ENCODE results near the gene HIVEP1. TPM values are rescaled to one million over a fixed set of nuclear protein-coding genes. Genes with fewer than 3 reads are reported as not detected.

Gene HIVEP1
- total RNA-seq, 1 donor from 2014 or later = 37.1 TPM

DNA sequence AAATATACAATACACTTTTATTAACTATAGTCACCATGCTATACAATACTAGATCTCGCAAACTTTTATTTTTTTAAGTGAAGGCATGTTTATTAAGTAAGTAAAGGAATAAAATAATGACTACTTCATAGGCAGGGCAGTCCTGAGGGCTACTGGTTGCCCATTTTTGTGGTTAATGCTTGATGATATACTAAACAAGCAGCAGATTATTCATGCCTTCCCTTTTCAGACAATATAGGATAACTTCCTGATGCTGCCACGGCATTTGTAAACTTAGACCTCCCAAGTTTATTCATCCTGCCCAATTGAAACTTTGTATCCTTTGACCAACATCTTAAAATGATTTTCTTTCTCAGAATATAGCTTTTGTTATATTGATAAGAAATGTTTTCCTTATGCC is 24.7 kb upstream of the HIVEP1 start:
- Mint-ChIP-seq H3K27ac (ENCODE audit: unreplicated experiment) (no peak overlapping the region), H3K9me3 (ENCODE audit: unreplicated experiment) (no peaks in the 10 kb centered on the region), H3K36me3 (ENCODE audit: unreplicated experiment) (no peaks in the 10 kb centered on the region), H3K4me3 (ENCODE audit: unreplicated experiment) (no peak overlapping the region), H3K27me3 (ENCODE audit: unreplicated experiment) (no peaks in the 10 kb centered on the region), H3K4me1 (ENCODE audit: low read depth, unreplicated experiment) (peaks cover 4% of the 10 kb centered on the region)
- DNase-seq = no peak
- TF ChIP-seq CTCF (IDR thresholded peaks at IDR 0.05; ENCODE audit: partially characterized antibody, unreplicated experiment) = no peak

- H3K4me1 Mint-ChIP-seq (ENCODE audit: low read depth, unreplicated experiment) = peaks cover 4% of the 10 kb centered on the region
- DNase-seq = no peak
- H3K4me3 Mint-ChIP-seq (ENCODE audit: unreplicated experiment) = no peak overlapping the region
- no peaks in the 10 kb centered on the region for H3K27me3 Mint-ChIP-seq (ENCODE audit: unreplicated experiment)
- no peaks in the 10 kb centered on the region for H3K36me3 Mint-ChIP-seq (ENCODE audit: unreplicated experiment)
- no peak for TF ChIP-seq CTCF (IDR thresholded peaks at IDR 0.05; ENCODE audit: partially characterized antibody, unreplicated experiment)
- H3K9me3 Mint-ChIP-seq (ENCODE audit: unreplicated experiment) = no peaks in the 10 kb centered on the region
- H3K27ac Mint-ChIP-seq (ENCODE audit: unreplicated experiment) = no peak overlapping the region
Measured at GRCh38 chr6:11989386-11989785, 22.7 kb upstream of the HIVEP1 start.

GRCh38 chr6:11992086-11992485 is 20.0 kb upstream of the HIVEP1 start:
- DNase-seq = no peak
- TF ChIP-seq CTCF (IDR thresholded peaks at IDR 0.05; ENCODE audit: partially characterized antibody, unreplicated experiment) = no peak
- Mint-ChIP-seq H3K27ac (ENCODE audit: unreplicated experiment) (no peak overlapping the region), H3K4me3 (ENCODE audit: unreplicated experiment) (no peak overlapping the region), H3K27me3 (ENCODE audit: unreplicated experiment) (no peaks in the 10 kb centered on the region), H3K36me3 (ENCODE audit: unreplicated experiment) (no peaks in the 10 kb centered on the region), H3K4me1 (ENCODE audit: low read depth, unreplicated experiment) (peaks cover 4% of the 10 kb centered on the region), H3K9me3 (ENCODE audit: unreplicated experiment) (no peaks in the 10 kb centered on the region)

DNA sequence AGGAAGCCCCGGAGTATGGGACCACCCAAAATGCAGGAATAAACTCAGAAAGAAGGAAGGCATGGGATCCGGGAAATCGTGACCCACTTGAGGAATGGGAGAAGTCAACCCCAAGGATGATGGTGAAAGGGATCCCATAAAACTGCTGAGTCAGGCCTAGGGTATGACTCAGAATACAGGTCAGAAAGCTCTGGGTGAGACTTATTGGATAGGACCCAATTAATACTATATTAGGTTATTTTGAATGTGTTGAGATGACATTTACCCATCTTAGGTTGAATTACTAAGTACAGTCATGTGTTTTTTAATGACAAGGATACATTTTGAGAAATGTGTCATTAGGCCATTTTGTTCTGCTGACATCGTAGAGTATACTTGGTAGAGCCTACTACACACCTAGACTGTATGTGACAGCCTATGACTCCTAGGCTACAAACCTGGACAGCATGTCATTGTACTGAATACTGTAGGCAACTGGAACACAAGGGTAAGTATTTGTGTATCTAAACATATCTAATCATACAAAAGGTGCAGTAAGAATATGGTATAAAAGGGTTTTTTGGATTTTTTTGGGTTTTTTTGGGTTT is 17.1 kb upstream of the HIVEP1 start:
- H3K4me1 Mint-ChIP-seq (ENCODE audit: low read depth, unreplicated experiment) = peaks cover 4% of the 10 kb centered on the region
- TF ChIP-seq CTCF (IDR thresholded peaks at IDR 0.05; ENCODE audit: partially characterized antibody, unreplicated experiment) = no peak
- H3K9me3 Mint-ChIP-seq (ENCODE audit: unreplicated experiment) = no peaks in the 10 kb centered on the region
- no peak overlapping the region for H3K27ac Mint-ChIP-seq (ENCODE audit: unreplicated experiment)
- H3K27me3 Mint-ChIP-seq (ENCODE audit: unreplicated experiment) = peaks cover 1% of the 10 kb centered on the region
- DNase-seq = no peak
- no peak overlapping the region for H3K4me3 Mint-ChIP-seq (ENCODE audit: unreplicated experiment)
- H3K36me3 Mint-ChIP-seq (ENCODE audit: unreplicated experiment) = no peaks in the 10 kb centered on the region

- Mint-ChIP-seq H3K4me1 (ENCODE audit: low read depth, unreplicated experiment) (peaks cover 7% of the 10 kb centered on the region), H3K27ac (ENCODE audit: unreplicated experiment) (no peak overlapping the region), H3K27me3 (ENCODE audit: unreplicated experiment) (peaks cover 2% of the 10 kb centered on the region), H3K36me3 (ENCODE audit: unreplicated experiment) (no peaks in the 10 kb centered on the region), H3K9me3 (ENCODE audit: unreplicated experiment) (no peaks in the 10 kb centered on the region), H3K4me3 (ENCODE audit: unreplicated experiment) (no peak overlapping the region)
- DNase-seq = no peak
- TF ChIP-seq CTCF (IDR thresholded peaks at IDR 0.05; ENCODE audit: partially characterized antibody, unreplicated experiment) = no peak
Measured at GRCh38 chr6:11996751-11997150, 15.4 kb upstream of the HIVEP1 start.
